ENCODE data around the gene TMEM198. TPM values are rescaled to one million over a fixed set of nuclear protein-coding genes. Genes with fewer than 3 reads are reported as not detected.
A peak's percentile ranks its signal among the peaks of the same experiment; 100 is the strongest.

The TMEM198 gene
- total and polyA plus RNA-seq, 2 experiments from 2014 or later, result 1.7 to 5.8 TPM

GRCh38 chr2:219569635-219570034 is 25.8 kb downstream of the TMEM198 start:
- H3K9ac ChIP-seq, result 0 out of 2 replicates have a peak overlapping the region, but pooled peaks have one; percentile 82
- DNase-seq, result no peak
- H4K20me1 ChIP-seq (ENCODE audit: insufficient read depth), result no peaks in the 10 kb centered on the region
- no peak overlapping the region for H2AFZ ChIP-seq
- H3K4me2 ChIP-seq (ENCODE audit: unreplicated experiment), result peak overlapping the region; percentile 76
- in situ Hi-C loops (cut with MboI), result no loop called here
- H3K9me3 ChIP-seq (ENCODE audit: low read depth), result no peaks in the 10 kb centered on the region
- no peak for TF ChIP-seq EZH2phosphoT487 (IDR thresholded peaks at IDR 0.05; ENCODE audit: insufficient read depth, low read depth)
- peak overlapping the region; percentile 79 for H3K4me3 ChIP-seq
- no peaks in the 10 kb centered on the region for H3K36me3 ChIP-seq (ENCODE audit: low read depth)
- no peak overlapping the region for H3K27ac ChIP-seq
- H3K79me2 ChIP-seq (ENCODE audit: insufficient read depth), result peaks cover 15% of the 10 kb centered on the region; the same call in 1 of the 2 replicates
- H3K9me2 ChIP-seq (ENCODE audit: insufficient read depth), result no peaks in the 10 kb centered on the region
- H3F3A ChIP-seq (ENCODE audit: insufficient read depth), result no peaks in the 10 kb centered on the region
- H3K27me3 ChIP-seq (replicated peaks; ENCODE audit: insufficient read depth), result no peaks in the 10 kb centered on the region
- WGBS, 2 experiments (ENCODE audit: low coverage in 1 of 2, low lambda C conversion rate in 2 of 2, missing lambda C conversion rate in 2 of 2), result 95 to 96% methylated on average over 6 of the region's 6 CpGs
- peaks cover 6% of the 10 kb centered on the region; the same call in 1 of the 2 replicates for H3K4me1 ChIP-seq (ENCODE audit: insufficient read depth)

- Histone ChIP-seq H3K36me3 (ENCODE audit: low read depth) (no peaks in the 10 kb centered on the region), H3F3A (ENCODE audit: insufficient read depth) (no peaks in the 10 kb centered on the region), H3K9me3 (ENCODE audit: low read depth) (no peaks in the 10 kb centered on the region), H3K79me2 (ENCODE audit: insufficient read depth) (peaks cover 15% of the 10 kb centered on the region; the same call in 1 of the 2 replicates), H2AFZ (peak overlapping the region; percentile 80), H3K9me2 (ENCODE audit: insufficient read depth) (no peaks in the 10 kb centered on the region), H3K4me2 (ENCODE audit: unreplicated experiment) (peak overlapping the region; percentile 76), H3K27me3 (replicated peaks; ENCODE audit: insufficient read depth) (no peaks in the 10 kb centered on the region), H3K9ac (peak overlapping the region; percentile 82), H4K20me1 (ENCODE audit: insufficient read depth) (no peaks in the 10 kb centered on the region), H3K27ac (0 out of 2 replicates have a peak overlapping the region, but pooled peaks have one; percentile 23), H3K4me3 (peak overlapping the region; percentile 79), H3K4me1 (ENCODE audit: insufficient read depth) (peaks cover 6% of the 10 kb centered on the region; the same call in 1 of the 2 replicates)
- TF ChIP-seq EZH2 (IDR thresholded peaks at IDR 0.05; ENCODE audit: insufficient read depth, poor library complexity, severe bottlenecking) (no peak), EZH2phosphoT487 (IDR thresholded peaks at IDR 0.05; ENCODE audit: insufficient read depth, low read depth) (no peak)
- 7 to 11% methylated on average over 66 to 85 of the region's 95 CpGs for WGBS, 2 experiments (ENCODE audit: low coverage in 1 of 2, low lambda C conversion rate in 2 of 2, missing lambda C conversion rate in 2 of 2)
- in situ Hi-C loops (cut with MboI), result no loop called here
- peak; percentile 73 for DNase-seq
Measured at GRCh38 chr2:219570194-219570923, 26.5 kb downstream of the TMEM198 start.

GRCh38 chr2:219570924-219571310 is 27.1 kb downstream of the TMEM198 start:
- Histone ChIP-seq H2AFZ (peak overlapping the region; percentile 80), H3K4me1 (ENCODE audit: insufficient read depth) (peaks cover 6% of the 10 kb centered on the region; the same call in 1 of the 2 replicates), H3K9ac (peak overlapping the region; percentile 82), H3K4me2 (ENCODE audit: unreplicated experiment) (peak overlapping the region; percentile 76), H3K9me3 (ENCODE audit: low read depth) (no peaks in the 10 kb centered on the region), H3K36me3 (ENCODE audit: low read depth) (no peaks in the 10 kb centered on the region), H3K27me3 (replicated peaks; ENCODE audit: insufficient read depth) (no peaks in the 10 kb centered on the region), H3K27ac (0 out of 2 replicates have a peak overlapping the region, but pooled peaks have one; percentile 23), H4K20me1 (ENCODE audit: insufficient read depth) (no peaks in the 10 kb centered on the region), H3K9me2 (ENCODE audit: insufficient read depth) (no peaks in the 10 kb centered on the region), H3F3A (ENCODE audit: insufficient read depth) (no peaks in the 10 kb centered on the region), H3K4me3 (peak overlapping the region; percentile 79), H3K79me2 (ENCODE audit: insufficient read depth) (peaks cover 15% of the 10 kb centered on the region; the same call in 1 of the 2 replicates)
- 0 to 3% methylated on average over 8 to 16 of the region's 55 CpGs for WGBS, 2 experiments (ENCODE audit: low coverage in 1 of 2, low lambda C conversion rate in 2 of 2, missing lambda C conversion rate in 2 of 2)
- DNase-seq, result peak; percentile 68
- in situ Hi-C loops (cut with MboI), result no loop called here
- TF ChIP-seq EZH2 (IDR thresholded peaks at IDR 0.05; ENCODE audit: insufficient read depth, poor library complexity, severe bottlenecking), result no peak
- no peak for TF ChIP-seq EZH2phosphoT487 (IDR thresholded peaks at IDR 0.05; ENCODE audit: insufficient read depth, low read depth)

GRCh38 chr2:219571311-219572236 is 27.7 kb downstream of the TMEM198 start, which contains the start of gene OBSL1:
Gene OBSL1 (minus strand): TSS chr2:219571539. CDS start chr2:219571232, 307 bp downstream.
- H3K4me2 ChIP-seq (ENCODE audit: unreplicated experiment), result peak within 1 kb of the TSS; percentile 76
- peak within 1 kb of the TSS; percentile 23; the same call in 1 of the 2 replicates for H3K27ac ChIP-seq
- H3K4me1 ChIP-seq (ENCODE audit: insufficient read depth), result peaks cover 6% of the 10 kb centered on the region; the same call in 1 of the 2 replicates
- WGBS, 2 experiments (ENCODE audit: low coverage in 1 of 2, low lambda C conversion rate in 2 of 2, missing lambda C conversion rate in 2 of 2), result 10 to 19% methylated on average over 12 to 38 of the region's 42 CpGs
- H3K9me2 ChIP-seq (ENCODE audit: insufficient read depth), result no peaks in the 10 kb centered on the region
- H3K36me3 ChIP-seq (ENCODE audit: low read depth), result no peaks in the 10 kb centered on the region
- TF ChIP-seq EZH2 (IDR thresholded peaks at IDR 0.05; ENCODE audit: insufficient read depth, poor library complexity, severe bottlenecking) (no peak), EZH2phosphoT487 (IDR thresholded peaks at IDR 0.05; ENCODE audit: insufficient read depth, low read depth) (no peak)
- DNase-seq, result peak; percentile 72
- H3K9ac ChIP-seq, result peak within 1 kb of the TSS; percentile 82
- H3K79me2 ChIP-seq (ENCODE audit: insufficient read depth), result peaks cover 15% of the 10 kb centered on the region; the same call in 1 of the 2 replicates
- peak within 1 kb of the TSS; percentile 79 for H3K4me3 ChIP-seq
- peak within 1 kb of the TSS; percentile 80 for H2AFZ ChIP-seq
- no peaks in the 10 kb centered on the region for H3F3A ChIP-seq (ENCODE audit: insufficient read depth)
- H4K20me1 ChIP-seq (ENCODE audit: insufficient read depth), result no peaks in the 10 kb centered on the region
- no peaks in the 10 kb centered on the region for H3K9me3 ChIP-seq (ENCODE audit: low read depth)
- no peaks in the 10 kb centered on the region for H3K27me3 ChIP-seq (replicated peaks; ENCODE audit: insufficient read depth)
- in situ Hi-C loops (cut with MboI), result no loop called here

Data from GM23248 (cell line).